Peyer's patch (tissue), 4 donors: ENCODE measurements around the gene ATF5.
"Not testable (repeated sequence)": the region's sequence is repeated elsewhere in the genome, so short reads cannot be mapped to it uniquely, and the experiment has no call there.

ENCODE experiments used
- CTCF ChIP-seq, 6 experiments: fragments of 450-650 bp in 4 of 6; fragments of 200-600 bp in 2 of 6; sonication (generic) in 1 of 6; IDR thresholded peaks; one replicate each; pipeline ENCODE4 v1.5.1; 2017 to 2019; ENCODE audit warnings: antibody characterized with exemption in 6 of 6, mild to moderate bottlenecking in 3 of 6, moderate library complexity in 1 of 6
- POLR2A ChIP-seq, 2 donors: fragments of 450-650 bp; IDR thresholded peaks; one replicate each; pipeline ENCODE4 v1.5.1; 2017; ENCODE audit warnings: antibody characterized with exemption in 2 of 2, mild to moderate bottlenecking in 2 of 2, moderate library complexity in 2 of 2

- not testable (repeated sequence) for TF ChIP-seq CTCF, POLR2A (IDR thresholded peaks at IDR 0.05)
These were observed 32.0 kb downstream of the ATF5 start, which contains the start of gene SIGLEC11 for GRCh38 chr19:49960980-49961379.
